DOHH2 (cell line): ENCODE measurements around the gene RBBP8.

Source experiments
- CTCF ChIP-seq: fragments of 200-600 bp; sonication (generic); IDR thresholded peaks from one replicate; pipeline ENCODE4 v1.5.1; 2014; ENCODE audit warnings: antibody characterized with exemption, mild to moderate bottlenecking, low read depth, low read length; ENCODE audit not compliant: poor library complexity, severe bottlenecking
- EZH2phosphoT487 ChIP-seq: fragments of 200-600 bp; sonication (generic); IDR thresholded peaks from 2 replicates; pipeline ENCODE4 v1.6.1; 2017; ENCODE audit warnings: borderline replicate concordance, mild to moderate bottlenecking, antibody characterized with exemption, low read length, moderate library complexity, mixed read lengths

GRCh38 chr18:22952525-22952924, 19.4 kb downstream of the RBBP8 start:
- TF ChIP-seq CTCF (no peak), EZH2phosphoT487 (no peak)
